Esophagus muscularis mucosa (tissue), 3 donors: ENCODE data around the gene ACP3.

ENCODE experiments used
- CTCF ChIP-seq, 3 experiments: fragments of 200-600 bp in 2 of 3; fragments of 450-650 bp in 1 of 3; sonication (generic) in 2 of 3; IDR thresholded peaks; one replicate each; pipeline ENCODE4 v1.5.1; 2017 to 2019; ENCODE audit warnings: antibody characterized with exemption in 3 of 3, mild to moderate bottlenecking in 2 of 3, moderate library complexity in 1 of 3
- EP300 ChIP-seq: sonication (generic); formaldehyde crosslinking; IDR thresholded peaks from one replicate; pipeline ENCODE4 v1.6.1; 2017; ENCODE audit warnings: antibody characterized with exemption

GRCh38 chr3:132382267-132382666 is 65.1 kb downstream of the ACP3 start:
- TF ChIP-seq CTCF (IDR thresholded peaks at IDR 0.05) (no peak), EP300 (no peak)
